ENCODE data around the gene CFAP54.

GRCh38 chr12:96669786-96670185, 180.4 kb downstream of the CFAP54 start:
- TF ChIP-seq CTCF (IDR thresholded peaks at IDR 0.05) (no peak), POLR2A (IDR thresholded peaks at IDR 0.05) (no peak)

All from esophagus squamous epithelium (tissue), 4 donors.